CD4-positive, alpha-beta T cell treated with Interleukin-15 for 1 hour (primary cell): ENCODE data around the gene CD177.
"Not testable (repeated sequence)": the region's sequence is repeated elsewhere in the genome, so short reads cannot be mapped to it uniquely, and the experiment has no call there.

Experiments used
- DNase-seq: peaks from one replicate; pipeline ENCODE4 v3.0.0-alpha.2; 2020

The CD177 gene

DNA sequence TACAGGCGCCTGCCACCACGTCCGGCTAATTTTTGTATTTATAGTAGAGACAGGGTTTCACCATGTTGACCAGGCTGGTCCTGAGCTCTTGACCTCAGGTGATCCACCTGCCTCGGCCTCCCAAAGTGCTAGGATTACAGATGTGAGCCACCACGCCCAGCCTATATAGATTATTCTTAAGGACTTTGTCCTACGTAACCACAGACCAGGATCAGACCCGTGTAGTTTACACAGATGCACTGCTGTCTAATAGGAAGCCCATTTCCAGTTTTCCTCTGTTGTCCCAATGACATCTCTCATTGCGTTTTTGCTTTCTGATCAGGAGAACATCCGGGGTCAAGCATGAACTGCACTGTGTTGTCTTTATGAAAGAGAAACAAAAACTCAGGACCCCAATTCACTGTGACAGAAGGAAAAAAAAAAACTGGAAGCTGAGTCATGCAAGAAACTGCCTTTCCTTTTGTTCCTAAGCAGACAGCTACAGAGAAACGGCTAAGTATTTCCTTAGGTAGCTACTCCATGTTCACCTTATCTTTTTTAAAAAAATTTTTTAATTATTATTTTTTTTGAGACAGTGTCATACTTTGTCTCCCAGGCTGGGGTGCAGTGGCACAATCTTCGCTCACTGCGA, 29.2 kb downstream of the CD177 start:
- DNase-seq: not testable (repeated sequence)

DNA sequence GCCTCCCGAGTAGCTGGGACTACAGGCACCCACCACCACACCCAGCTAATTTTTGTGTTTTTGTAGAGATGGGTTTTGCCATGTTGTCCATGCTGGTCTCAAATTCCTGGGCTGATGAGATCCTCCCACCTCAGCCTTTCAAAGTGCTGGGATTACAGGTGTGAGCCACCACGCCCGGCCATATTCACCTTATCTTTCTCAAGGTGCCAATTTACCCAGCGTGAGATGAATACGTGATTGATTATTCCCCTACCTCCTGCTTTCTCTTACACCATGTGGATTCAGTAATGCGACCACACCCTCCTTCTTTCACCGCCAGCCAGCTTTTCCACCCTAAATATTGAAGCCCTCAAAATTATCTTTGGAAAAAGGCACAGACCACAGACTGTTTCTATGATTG, 29.8 kb downstream of the CD177 start:
- DNase-seq: not testable (repeated sequence)

DNA sequence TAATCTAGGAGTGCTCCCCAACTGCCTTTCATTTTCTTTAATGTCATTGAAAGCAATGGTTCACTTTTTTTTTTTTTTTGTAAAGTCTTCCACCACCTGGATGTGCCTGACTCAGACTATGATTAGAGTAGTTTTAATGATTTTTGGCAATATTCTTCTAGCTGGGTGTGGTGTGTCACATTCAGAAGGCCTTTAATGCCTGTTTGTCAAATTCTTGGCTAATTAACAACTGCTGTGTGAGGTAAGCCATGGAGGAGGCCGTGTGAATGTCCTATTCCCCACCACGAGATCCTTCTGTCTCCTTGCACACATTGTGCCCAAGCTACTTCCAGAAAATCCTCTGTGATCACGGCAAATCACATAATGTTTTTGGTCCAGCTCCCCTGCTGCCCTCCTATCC, 30.3 kb downstream of the CD177 start:
- not testable (repeated sequence) for DNase-seq

DNA sequence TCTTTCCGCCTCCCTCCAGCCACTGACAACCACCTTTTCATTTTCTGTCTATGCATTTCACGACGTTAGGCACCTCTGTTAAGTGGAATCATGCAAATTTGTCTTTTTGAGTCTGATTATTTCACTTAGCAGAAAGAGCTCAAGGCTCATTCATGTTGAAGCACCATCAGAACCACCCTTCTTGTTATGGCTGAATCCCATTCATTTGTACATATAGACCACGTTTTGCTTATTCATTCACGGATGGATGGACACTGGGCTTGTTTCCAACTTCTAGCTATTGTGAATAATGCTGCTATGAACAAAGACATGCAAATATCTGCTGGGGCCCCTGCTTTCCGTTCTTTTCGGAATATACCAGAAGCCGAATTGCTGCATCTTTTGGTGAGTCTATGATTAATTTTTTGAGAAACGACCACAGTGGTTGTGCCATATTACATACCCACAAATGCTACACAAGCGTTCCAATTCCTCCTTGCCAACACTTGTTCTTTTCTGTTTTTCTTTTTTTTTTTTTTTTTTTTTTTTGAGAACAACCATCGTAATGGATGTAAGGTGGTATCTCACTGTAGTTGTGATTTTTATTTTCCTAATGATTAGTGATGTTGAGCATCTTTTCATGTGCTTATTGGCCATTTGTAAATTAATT, 37.5 kb downstream of the CD177 start:
- not testable (repeated sequence) for DNase-seq

DNA sequence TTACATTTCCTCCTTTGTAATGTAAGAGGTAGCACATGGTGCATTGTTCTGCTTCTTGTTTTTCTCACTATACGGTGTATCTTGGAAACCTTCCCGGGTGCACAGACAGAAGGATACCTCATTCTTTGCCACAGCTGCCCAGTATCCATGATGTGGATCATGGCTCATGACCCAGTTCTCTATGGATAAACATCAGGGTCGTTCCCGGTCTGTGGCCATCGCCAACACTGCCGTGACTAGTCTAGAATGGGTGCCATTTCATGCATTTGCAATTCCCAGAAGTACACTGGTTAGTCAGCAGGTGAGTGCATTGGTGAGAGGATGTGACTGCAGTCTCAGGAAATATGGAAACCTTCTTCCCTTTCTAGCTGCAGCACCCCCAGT, 38.1 kb downstream of the CD177 start:
- DNase-seq: not testable (repeated sequence)

DNA sequence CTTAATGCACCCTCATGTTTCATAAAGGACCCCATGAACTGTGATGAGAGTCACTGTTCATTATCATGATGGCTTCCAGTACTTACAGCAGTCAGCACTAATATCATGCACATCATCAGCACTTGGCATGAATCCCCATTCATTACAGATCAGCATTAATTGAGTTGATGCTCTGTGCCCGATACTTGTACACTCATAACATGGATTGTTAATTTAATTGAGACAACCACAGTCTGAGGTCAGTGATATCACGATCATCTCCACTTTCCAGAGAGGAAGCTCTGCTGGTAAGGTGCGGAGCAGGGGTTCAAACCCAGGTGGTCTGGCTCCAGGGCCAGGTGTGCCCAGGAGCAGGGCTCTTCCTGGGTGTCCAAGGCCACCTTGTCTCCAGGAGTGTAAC, 40.0 kb downstream of the CD177 start:
- DNase-seq: not testable (repeated sequence)

DNA sequence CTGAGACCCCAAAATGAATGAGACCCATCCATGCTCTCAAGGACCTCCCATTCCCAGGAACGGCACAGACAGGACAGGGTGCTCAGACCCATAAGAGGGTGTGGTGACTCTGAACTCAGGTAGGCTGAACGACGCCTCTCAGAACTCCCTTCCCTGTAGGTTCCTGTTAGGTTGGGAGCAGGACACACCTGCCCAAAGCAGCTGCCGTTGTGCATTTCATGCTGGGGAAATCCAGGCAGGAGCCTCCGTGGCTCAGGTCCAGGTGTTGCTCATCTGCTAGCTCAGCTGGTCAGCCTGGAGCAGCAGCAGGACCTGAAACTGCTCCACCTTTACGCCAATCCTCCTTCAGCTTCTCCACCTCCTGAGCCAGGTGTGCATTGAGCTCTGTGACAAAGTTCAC, 42.1 kb downstream of the CD177 start:
- DNase-seq: no peak

DNA sequence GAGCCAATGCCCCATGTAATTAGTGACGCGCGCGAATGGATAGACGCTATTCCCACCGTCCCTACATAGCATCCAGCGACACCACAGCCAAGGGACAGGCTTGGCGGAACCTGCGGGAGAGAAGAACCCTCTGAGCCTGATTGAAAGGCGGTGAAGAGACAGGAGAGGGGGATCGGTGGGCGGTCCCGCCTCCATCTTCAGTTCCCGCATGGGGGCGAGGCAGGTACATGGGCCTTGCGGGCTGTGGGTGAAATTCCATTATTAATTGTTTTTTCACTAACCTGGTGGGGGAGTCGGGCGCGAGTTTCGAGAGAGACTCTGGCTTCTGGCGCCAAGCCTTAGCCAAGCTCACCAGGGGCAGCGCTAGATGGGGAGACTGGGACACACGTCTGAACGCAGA, 52.8 kb downstream of the CD177 start:
- no peak for DNase-seq

DNA sequence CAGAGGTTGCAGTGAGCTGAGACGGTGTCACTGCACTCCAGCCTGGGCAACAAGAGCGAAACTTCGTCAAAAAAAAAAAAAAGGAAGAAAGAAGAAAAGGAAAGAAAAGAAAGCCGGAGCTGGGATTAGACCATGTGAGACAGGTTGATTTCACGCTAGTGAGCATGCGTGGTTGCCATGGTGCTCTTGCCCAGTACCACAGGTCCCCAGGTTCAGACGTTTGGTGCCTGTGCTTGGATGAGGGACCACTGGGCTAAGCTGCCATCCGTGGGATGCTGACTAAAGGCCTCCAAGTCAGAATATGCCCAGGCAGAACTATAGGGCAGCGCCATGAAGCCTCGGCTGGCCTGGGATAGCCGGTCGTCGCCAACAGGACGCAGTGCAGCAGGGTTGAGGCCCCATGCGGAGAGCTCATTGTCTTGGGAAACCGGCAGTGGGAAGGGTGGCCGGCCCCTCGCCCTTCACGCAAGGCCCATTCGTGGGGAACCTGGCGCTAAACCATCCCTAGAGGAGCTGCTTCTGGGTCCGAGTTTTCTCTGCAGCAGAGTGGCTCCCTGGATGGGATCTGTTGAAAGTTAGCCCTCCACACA, 54.0 kb downstream of the CD177 start:
- DNase-seq: no peak

DNA sequence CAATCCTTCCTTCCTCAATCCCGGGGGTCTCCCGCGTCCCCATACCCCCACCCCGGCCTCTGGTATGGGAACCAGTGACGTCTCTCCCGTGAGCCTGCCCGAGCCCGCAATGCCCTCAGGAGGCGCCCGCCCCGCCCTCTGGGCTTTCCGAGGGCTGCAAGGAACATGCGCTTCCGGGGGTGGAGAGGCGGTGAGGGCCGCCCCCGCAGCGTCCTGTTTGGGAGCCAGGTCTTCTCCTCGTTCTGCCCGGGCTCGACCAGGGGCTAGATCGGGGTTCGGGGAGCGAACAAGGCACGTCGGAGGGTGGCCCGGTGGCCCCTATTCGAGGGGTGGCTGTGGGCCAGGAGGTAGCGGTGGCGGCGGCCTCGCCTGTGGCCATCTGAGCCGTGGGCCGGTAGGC, 54.6 kb downstream of the CD177 start:
- no peak for DNase-seq

DNA sequence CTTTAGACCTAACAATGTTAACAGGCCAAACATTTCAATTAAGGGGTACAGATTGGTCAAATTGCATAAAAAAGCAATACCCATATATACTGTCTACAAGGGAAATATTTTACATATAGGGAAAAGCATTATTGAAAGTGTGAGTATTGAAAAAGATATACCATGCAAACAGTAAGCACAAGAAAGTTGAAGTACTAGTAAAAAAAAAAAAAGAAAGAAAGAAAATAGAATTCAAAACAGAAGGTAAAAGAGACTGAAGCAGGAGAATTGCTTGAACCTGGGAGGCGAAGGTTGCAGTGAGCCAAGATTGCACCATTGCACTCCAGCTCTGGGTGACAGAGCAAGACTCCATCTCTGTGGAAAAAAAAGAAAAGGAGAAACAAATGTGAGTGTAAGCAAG, 55.9 kb downstream of the CD177 start:
- DNase-seq: no peak

DNA sequence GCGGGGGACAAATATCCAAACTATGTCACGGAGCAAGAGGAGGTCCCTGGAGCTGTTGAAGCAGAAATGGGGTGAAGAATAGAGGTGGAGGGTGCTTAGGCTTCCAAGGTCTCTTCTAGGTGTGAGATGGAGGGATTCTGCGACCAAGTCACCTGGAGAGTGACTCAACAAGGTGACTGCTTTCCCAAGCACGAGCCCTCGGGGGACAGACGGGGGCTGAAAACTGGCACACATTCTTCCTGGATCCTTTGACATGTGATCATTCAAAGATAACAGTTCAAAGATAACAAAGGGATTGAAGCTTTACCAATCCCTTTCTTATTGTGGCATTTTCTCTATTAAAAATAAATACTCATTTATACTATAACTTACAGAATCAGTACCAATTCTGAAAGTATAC, 59.0 kb downstream of the CD177 start:
- DNase-seq: no peak
